Cardiac fibroblast (primary cell): ENCODE data around the gene IL17RE.
"Not testable (repeated sequence)": the region's sequence is repeated elsewhere in the genome, so short reads cannot be mapped to it uniquely, and the experiment has no call there.

Experiments used
- DNase-seq, 2 donors: peaks; one replicate each; pipeline versions ENCODE4 v3.0.0 to v3.0.0-alpha.2; 2010; ENCODE audit warnings: low read depth in 2 of 2
- H3K4me3 ChIP-seq, 2 donors: replicated peaks in 1 of 2; 1 replicate in 1 of 2; 2 replicates in 1 of 2; pipeline ENCODE4 v1.5.1; 2011; ENCODE audit warnings: low read depth in 2 of 2, low read length in 2 of 2, mild to moderate bottlenecking in 2 of 2, moderate library complexity in 1 of 2
- CTCF ChIP-seq: IDR thresholded peaks from one replicate; pipeline ENCODE4 v1.5.1; 2011; ENCODE audit warnings: low read depth, mild to moderate bottlenecking, low read length, inconsistent platforms

The IL17RE gene

GRCh38 chr3:9935966-9936510 lies 33.4 kb downstream of the IL17RE start:
- H3K4me3 ChIP-seq: no peak overlapping the region
- DNase-seq: no peak
- no peak for TF ChIP-seq CTCF

- no peak for TF ChIP-seq CTCF
- DNase-seq: no peak
- H3K4me3 ChIP-seq: no peak overlapping the region
Observed at GRCh38 chr3:9937486-9938238, 35.0 kb downstream of the IL17RE start.

GRCh38 chr3:9938966-9939365 lies 36.3 kb downstream of the IL17RE start:
- H3K4me3 ChIP-seq: no peak overlapping the region
- no peak for TF ChIP-seq CTCF
- no peak for DNase-seq

- not testable (repeated sequence) for DNase-seq
Observed at GRCh38 chr3:9939906-9940305, 37.3 kb downstream of the IL17RE start.

GRCh38 chr3:9940746-9941145 lies 38.1 kb downstream of the IL17RE start:
- no peak overlapping the region for H3K4me3 ChIP-seq
- no peak for DNase-seq
- no peak for TF ChIP-seq CTCF

More at GRCh38 chr3:9939906-9940305, 37.3 kb downstream of the IL17RE start:
- H3K4me3 ChIP-seq: not testable (repeated sequence)

- TF ChIP-seq CTCF: no peak
- DNase-seq: no peak
- H3K4me3 ChIP-seq: no peak overlapping the region
Observed at GRCh38 chr3:9942164-9942563, 39.5 kb downstream of the IL17RE start.

- no peak for TF ChIP-seq CTCF
- no peak for DNase-seq
- no peak overlapping the region for H3K4me3 ChIP-seq
Observed at GRCh38 chr3:9942934-9943690, 40.5 kb downstream of the IL17RE start.
